H9 (cell line): Measurements from ENCODE around the gene RGL1. TPM values are rescaled to one million over a fixed set of nuclear protein-coding genes. Genes with fewer than 3 reads are reported as not detected.

Experiments used
- DNase-seq: peaks from one replicate; pipeline ENCODE4 v3.0.0-alpha.2; 2017
- H2AFZ ChIP-seq: one replicate; pipeline ENCODE4 v1.6.1; 2013; ENCODE audit warnings: mild to moderate bottlenecking, low read length, control low read depth, moderate library complexity
- H2AK5ac ChIP-seq: 2 replicates; pipeline ENCODE4 v1.6.1; 2013; ENCODE audit warnings: low read length, control low read depth, mixed read lengths; ENCODE audit not compliant: insufficient read length
- H2BK120ac ChIP-seq: one replicate; pipeline ENCODE4 v1.6.1; 2013; ENCODE audit warnings: low read depth, mild to moderate bottlenecking, low read length, control low read depth, inconsistent platforms; ENCODE audit not compliant: poor library complexity, severe bottlenecking
- H2BK12ac ChIP-seq: 2 replicates; pipeline ENCODE4 v1.6.1; 2013; ENCODE audit warnings: low read length, control low read depth, mixed read lengths, low read depth; ENCODE audit not compliant: insufficient read length
- H2BK15ac ChIP-seq: 2 replicates; pipeline ENCODE4 v1.6.1; 2013; ENCODE audit warnings: low read depth, low read length, control low read depth
- H2BK20ac ChIP-seq: one replicate; pipeline ENCODE4 v1.6.1; 2013; ENCODE audit warnings: low read depth, mild to moderate bottlenecking, low read length, control low read depth, inconsistent platforms; ENCODE audit not compliant: poor library complexity, severe bottlenecking
- H2BK5ac ChIP-seq: 2 replicates; pipeline ENCODE4 v1.6.1; 2013; ENCODE audit warnings: low read length, control low read depth, mixed read lengths; ENCODE audit not compliant: insufficient read length
- H3K14ac ChIP-seq: 2 replicates; pipeline ENCODE4 v1.6.1; 2013; ENCODE audit warnings: low read length, control low read depth; ENCODE audit not compliant: insufficient read depth
- H3K18ac ChIP-seq: 2 replicates; pipeline ENCODE4 v1.6.1; 2013; ENCODE audit warnings: low read depth, mild to moderate bottlenecking, mixed read lengths, low read length, control low read depth; ENCODE audit not compliant: insufficient read length
- H3K23ac ChIP-seq: 2 replicates; pipeline ENCODE4 v1.6.1; 2013; ENCODE audit warnings: low read length, control low read depth, mixed read lengths, low read depth; ENCODE audit not compliant: insufficient read length
- H3K23me2 ChIP-seq: 2 replicates; pipeline ENCODE4 v1.6.1; 2013; ENCODE audit warnings: low read depth, mild to moderate bottlenecking, mixed read lengths, low read length, control low read depth; ENCODE audit not compliant: insufficient read length, poor library complexity, severe bottlenecking
- H3K27ac ChIP-seq: 2 replicates; pipeline ENCODE4 v1.5.1; 2013; ENCODE audit warnings: low read length, control low read depth, mixed read lengths, low read depth; ENCODE audit not compliant: insufficient read length
- H3K27me3 ChIP-seq: 2 replicates; pipeline ENCODE4 v1.6.1; 2013; ENCODE audit warnings: low read length, control low read depth, inconsistent platforms; ENCODE audit not compliant: insufficient read depth
- H3K4ac ChIP-seq: 2 replicates; pipeline ENCODE4 v1.6.1; 2013; ENCODE audit warnings: low read depth, mild to moderate bottlenecking, control low read depth, inconsistent platforms, low read length, moderate library complexity
- H3K4me1 ChIP-seq: 2 replicates; pipeline ENCODE4 v1.6.1; 2013; ENCODE audit warnings: low read length, control low read depth, inconsistent platforms; ENCODE audit not compliant: insufficient read depth
- H3K4me2 ChIP-seq: 2 replicates; pipeline ENCODE4 v1.6.1; 2013; ENCODE audit warnings: low read length, control low read depth, mixed read lengths; ENCODE audit not compliant: insufficient read length, insufficient read depth
- H3K56ac ChIP-seq: 2 replicates; pipeline ENCODE4 v1.6.1; 2013; ENCODE audit warnings: low read depth, mild to moderate bottlenecking, mixed read lengths, low read length, control low read depth; ENCODE audit not compliant: insufficient read length
- H3K79me1 ChIP-seq: 2 replicates; pipeline ENCODE4 v1.6.1; 2013; ENCODE audit warnings: low read depth, mild to moderate bottlenecking, moderate library complexity, low read length, control low read depth, inconsistent platforms; ENCODE audit not compliant: insufficient read depth, poor library complexity, severe bottlenecking
- H3K79me2 ChIP-seq: 2 replicates; pipeline ENCODE4 v1.6.1; 2013; ENCODE audit warnings: low read length, control low read depth, inconsistent platforms; ENCODE audit not compliant: insufficient read depth
- H3K9ac ChIP-seq: 2 replicates; pipeline ENCODE4 v1.6.1; 2013; ENCODE audit warnings: low read length, control low read depth, mixed read lengths; ENCODE audit not compliant: insufficient read length; ENCODE audit errors: extremely low read depth
- H3K9me3 ChIP-seq: one replicate; pipeline ENCODE4 v1.6.1; 2013; ENCODE audit warnings: low read depth, low read length, inconsistent platforms; ENCODE audit not compliant: control insufficient read depth
- H3T11ph ChIP-seq: one replicate; pipeline ENCODE4 v1.6.1; 2013; ENCODE audit warnings: mild to moderate bottlenecking, low read length, control low read depth, inconsistent platforms
- H4K20me1 ChIP-seq: one replicate; pipeline ENCODE4 v1.6.1; 2013; ENCODE audit not compliant: control insufficient read depth, insufficient read length, insufficient read depth
- H4K5ac ChIP-seq: 2 replicates; pipeline ENCODE4 v1.6.1; 2013; ENCODE audit warnings: low read depth, mild to moderate bottlenecking, mixed read lengths, low read length, control low read depth; ENCODE audit not compliant: insufficient read length
- H4K8ac ChIP-seq: replicated peaks from 2 replicates; pipeline ENCODE4 v1.6.1; 2013; ENCODE audit warnings: low read length, control low read depth, mixed read lengths, low read depth; ENCODE audit not compliant: insufficient read length
- H4K91ac ChIP-seq: 2 replicates; pipeline ENCODE4 v1.6.1; 2013; ENCODE audit warnings: low read depth, mild to moderate bottlenecking, moderate library complexity, mixed read lengths, low read length, control low read depth; ENCODE audit not compliant: insufficient read length
- H3K27ac Mint-ChIP-seq, 3 experiments: 2 replicates in 2 of 3; 3 replicates in 1 of 3; pipeline ENCODE4 v1.8.0; 2020 to 2021; ENCODE audit warnings: mixed read lengths in 3 of 3, mild to moderate bottlenecking in 1 of 3, moderate library complexity in 1 of 3
- H3K27me3 Mint-ChIP-seq: 2 replicates; pipeline ENCODE4 v1.8.0; 2021; ENCODE audit warnings: low read depth, mild to moderate bottlenecking, moderate library complexity, mixed read lengths
- H3K36me3 Mint-ChIP-seq, 3 experiments: 2 replicates in 2 of 3; 3 replicates in 1 of 3; pipeline ENCODE4 v1.8.0; 2020 to 2021; ENCODE audit warnings: low read depth in 3 of 3, mixed read lengths in 3 of 3; ENCODE audit not compliant: insufficient read depth in 1 of 3
- H3K4me1 Mint-ChIP-seq, 2 experiments: 2 replicates each; pipeline ENCODE4 v1.8.0; 2020; ENCODE audit warnings: mixed read lengths in 2 of 2
- H3K4me3 Mint-ChIP-seq, 2 experiments: 2 replicates in 1 of 2; 3 replicates in 1 of 2; pipeline ENCODE4 v1.8.0; 2020 to 2021; ENCODE audit warnings: mild to moderate bottlenecking in 2 of 2, mixed read lengths in 2 of 2, moderate library complexity in 1 of 2
- H3K9me3 Mint-ChIP-seq, 2 experiments: 2 replicates in 1 of 2; 3 replicates in 1 of 2; pipeline ENCODE4 v1.8.0; 2020; ENCODE audit warnings: mild to moderate bottlenecking in 2 of 2, mixed read lengths in 2 of 2, moderate library complexity in 1 of 2
- WGBS: extraction: QIAGEN DNeasy Blood & Tissue Kit; methylation state at CpG from one replicate; pipeline ENCODE4 v1.1.7; 2013; ENCODE audit warnings: missing lambda C conversion rate, low lambda C conversion rate, mixed read lengths; ENCODE audit not compliant: insufficient read length; ENCODE audit errors: extremely low coverage; 5-methylcytosine and 5-hydroxymethylcytosine counted together
- total RNA-seq: library from RNA; stranded (reverse); gene quantifications from 2 replicates; pipeline ENCODE4 v1.2.1, GENCODE V29; 2021
- TF ChIP-seq, protein P1 (sequence below): fragments of 200-600 bp; sonication (generic); conservative IDR thresholded peaks from 3 replicates; pipeline ENCODE4 v1.8.0; 2021; ENCODE audit warnings: antibody characterized with exemption, mild to moderate bottlenecking

RGL1 gene
- total RNA-seq, 1 experiment from 2014 or later, result 1.4 TPM

DNA sequence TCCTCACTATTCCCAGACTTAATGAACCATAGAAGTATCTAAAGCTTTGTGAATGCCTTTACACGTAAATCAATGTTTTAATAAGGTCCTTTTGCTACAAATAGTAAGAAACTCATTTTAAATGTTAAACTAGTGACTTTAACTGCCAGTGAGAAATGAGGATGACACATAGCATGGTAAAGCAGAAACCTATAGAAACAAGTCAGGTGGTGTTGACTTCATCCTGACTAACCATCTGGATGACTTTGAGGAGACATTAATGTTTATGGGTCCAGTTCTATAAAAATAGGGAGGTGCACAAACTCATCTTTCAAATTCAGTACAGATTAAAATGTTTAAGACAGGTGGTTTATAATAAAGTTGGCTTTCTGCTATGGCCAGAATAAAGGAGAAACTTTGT, 147.2 kb downstream of the RGL1 start:
- H3T11ph ChIP-seq, result no peak overlapping the region
- no peak overlapping the region for H3K4ac ChIP-seq
- no peak overlapping the region for H2AFZ ChIP-seq
- H4K91ac ChIP-seq, result no peak overlapping the region
- no peak overlapping the region for H3K18ac ChIP-seq
- Mint-ChIP-seq H3K4me1 (no peaks in the 10 kb centered on the region), H3K36me3 (no peaks in the 10 kb centered on the region), H3K27me3 (peaks cover 50% of the 10 kb centered on the region), H3K9me3 (no peaks in the 10 kb centered on the region), H3K27ac (no peak overlapping the region), H3K4me3 (no peak overlapping the region)
- no peak overlapping the region for H2AK5ac ChIP-seq
- H3K4me2 ChIP-seq, result no peak overlapping the region
- H3K9me3 ChIP-seq, result no peaks in the 10 kb centered on the region
- no peaks in the 10 kb centered on the region for H3K79me1 ChIP-seq
- no peak overlapping the region for H3K14ac ChIP-seq
- no peak overlapping the region for H2BK120ac ChIP-seq
- H3K56ac ChIP-seq, result no peak overlapping the region
- no peak overlapping the region for H2BK5ac ChIP-seq
- H4K20me1 ChIP-seq, result no peaks in the 10 kb centered on the region
- TF ChIP-seq, protein P1, sequence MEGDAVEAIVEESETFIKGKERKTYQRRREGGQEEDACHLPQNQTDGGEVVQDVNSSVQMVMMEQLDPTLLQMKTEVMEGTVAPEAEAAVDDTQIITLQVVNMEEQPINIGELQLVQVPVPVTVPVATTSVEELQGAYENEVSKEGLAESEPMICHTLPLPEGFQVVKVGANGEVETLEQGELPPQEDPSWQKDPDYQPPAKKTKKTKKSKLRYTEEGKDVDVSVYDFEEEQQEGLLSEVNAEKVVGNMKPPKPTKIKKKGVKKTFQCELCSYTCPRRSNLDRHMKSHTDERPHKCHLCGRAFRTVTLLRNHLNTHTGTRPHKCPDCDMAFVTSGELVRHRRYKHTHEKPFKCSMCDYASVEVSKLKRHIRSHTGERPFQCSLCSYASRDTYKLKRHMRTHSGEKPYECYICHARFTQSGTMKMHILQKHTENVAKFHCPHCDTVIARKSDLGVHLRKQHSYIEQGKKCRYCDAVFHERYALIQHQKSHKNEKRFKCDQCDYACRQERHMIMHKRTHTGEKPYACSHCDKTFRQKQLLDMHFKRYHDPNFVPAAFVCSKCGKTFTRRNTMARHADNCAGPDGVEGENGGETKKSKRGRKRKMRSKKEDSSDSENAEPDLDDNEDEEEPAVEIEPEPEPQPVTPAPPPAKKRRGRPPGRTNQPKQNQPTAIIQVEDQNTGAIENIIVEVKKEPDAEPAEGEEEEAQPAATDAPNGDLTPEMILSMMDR, result no peak
- WGBS, result no CpG with 5 or more reads among the region's 1 CpG
- no peaks in the 10 kb centered on the region for H3K79me2 ChIP-seq
- H4K8ac ChIP-seq, result no peak overlapping the region
- no peak overlapping the region for H2BK15ac ChIP-seq
- H2BK12ac ChIP-seq, result no peak overlapping the region
- no peak overlapping the region for H3K27ac ChIP-seq
- H3K4me1 ChIP-seq, result no peaks in the 10 kb centered on the region
- DNase-seq, result no peak
- no peak overlapping the region for H3K23ac ChIP-seq
- no peaks in the 10 kb centered on the region for H3K23me2 ChIP-seq
- no peaks in the 10 kb centered on the region for H3K27me3 ChIP-seq
- no peak overlapping the region for H3K9ac ChIP-seq
- H2BK20ac ChIP-seq, result no peak overlapping the region
- no peak overlapping the region for H4K5ac ChIP-seq
